Glutamatergic neuron (in vitro differentiated cells): ENCODE data around the gene DYNLT2B. TPM values are rescaled to one million over a fixed set of nuclear protein-coding genes. Genes with fewer than 3 reads are reported as not detected.

ENCODE experiments used
- DNase-seq: peaks from one replicate; pipeline ENCODE4 v3.0.0; 2022
- H3K27ac Mint-ChIP-seq: one replicate; pipeline ENCODE4 v1.8.0; 2020; ENCODE audit warnings: mild to moderate bottlenecking, mixed read lengths, inconsistent platforms; ENCODE audit not compliant: unreplicated experiment
- H3K27me3 Mint-ChIP-seq: one replicate; pipeline ENCODE4 v1.8.0; 2020; ENCODE audit warnings: mild to moderate bottlenecking, moderate library complexity, mixed read lengths, inconsistent platforms; ENCODE audit not compliant: unreplicated experiment
- H3K36me3 Mint-ChIP-seq: one replicate; pipeline ENCODE4 v1.8.0; 2020; ENCODE audit warnings: mild to moderate bottlenecking, mixed read lengths, inconsistent platforms; ENCODE audit not compliant: unreplicated experiment
- H3K4me1 Mint-ChIP-seq: one replicate; pipeline ENCODE4 v1.8.0; 2020; ENCODE audit warnings: mild to moderate bottlenecking, low read depth, mixed read lengths, inconsistent platforms; ENCODE audit not compliant: unreplicated experiment
- H3K4me3 Mint-ChIP-seq: one replicate; pipeline ENCODE4 v1.8.0; 2020; ENCODE audit warnings: mild to moderate bottlenecking, mixed read lengths, inconsistent platforms; ENCODE audit not compliant: unreplicated experiment
- H3K9me3 Mint-ChIP-seq: one replicate; pipeline ENCODE4 v1.8.0; 2020; ENCODE audit warnings: mild to moderate bottlenecking, moderate library complexity, mixed read lengths, inconsistent platforms; ENCODE audit not compliant: unreplicated experiment
- total RNA-seq: library from RNA; stranded (reverse); fragmentation: NEBNext Ultra II Directional; extraction: Animal tissue kit (Norgen Biotek cat#: 25700); gene quantifications from one replicate; pipeline ENCODE4 v1.2.1, GENCODE V29; 2021; ENCODE audit not compliant: unreplicated experiment
- TF ChIP-seq, protein P1 (sequence below): fragments of 200-600 bp; sonication (generic); IDR thresholded peaks from one replicate; pipeline ENCODE4 v1.5.0; 2021; ENCODE audit not compliant: partially characterized antibody, unreplicated experiment

DYNLT2B gene
- total RNA-seq, 1 donor from 2014 or later: 14.8 TPM

DNA sequence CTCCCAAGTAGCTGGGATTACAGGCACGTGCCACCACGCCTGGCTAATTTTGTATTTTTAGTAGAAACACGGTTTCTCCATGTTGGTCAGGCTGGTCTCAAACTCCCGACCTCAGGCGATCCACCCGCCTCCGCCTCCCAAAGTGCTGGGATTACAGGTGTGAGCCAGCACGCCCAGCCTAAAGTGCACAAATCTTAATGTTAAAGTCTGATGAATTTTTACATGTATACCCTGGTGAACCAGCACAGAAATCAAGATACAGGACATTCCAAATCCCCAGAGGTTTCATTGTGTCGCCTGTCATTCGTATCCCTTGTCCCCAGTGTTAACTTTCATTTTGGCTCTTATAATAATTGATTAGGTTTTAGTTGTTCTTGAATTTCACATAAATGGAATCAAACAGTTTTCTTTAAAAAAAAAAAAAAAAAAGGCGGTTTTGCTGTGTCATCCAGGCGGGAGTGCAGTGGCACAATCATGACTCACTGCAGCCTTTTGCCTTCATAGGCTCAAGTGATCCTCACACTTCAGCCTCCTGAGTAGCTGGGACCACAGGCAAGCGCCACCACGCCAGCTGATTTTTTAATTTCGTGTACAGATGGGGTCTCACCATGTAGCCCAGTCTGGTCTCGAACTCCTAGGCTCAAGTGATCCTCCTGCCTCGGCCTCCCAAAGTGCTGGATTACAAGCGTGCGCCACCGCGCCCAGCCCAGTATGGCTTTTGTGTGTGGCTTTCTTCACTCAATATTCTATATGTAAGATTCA, 21.6 kb upstream of the DYNLT2B start:
- no peaks in the 10 kb centered on the region for H3K27me3 Mint-ChIP-seq
- no peak for DNase-seq
- H3K4me1 Mint-ChIP-seq: no peaks in the 10 kb centered on the region
- H3K9me3 Mint-ChIP-seq: peaks cover 6% of the 10 kb centered on the region
- no peaks in the 10 kb centered on the region for H3K36me3 Mint-ChIP-seq
- no peak overlapping the region for H3K27ac Mint-ChIP-seq
- TF ChIP-seq, protein P1, sequence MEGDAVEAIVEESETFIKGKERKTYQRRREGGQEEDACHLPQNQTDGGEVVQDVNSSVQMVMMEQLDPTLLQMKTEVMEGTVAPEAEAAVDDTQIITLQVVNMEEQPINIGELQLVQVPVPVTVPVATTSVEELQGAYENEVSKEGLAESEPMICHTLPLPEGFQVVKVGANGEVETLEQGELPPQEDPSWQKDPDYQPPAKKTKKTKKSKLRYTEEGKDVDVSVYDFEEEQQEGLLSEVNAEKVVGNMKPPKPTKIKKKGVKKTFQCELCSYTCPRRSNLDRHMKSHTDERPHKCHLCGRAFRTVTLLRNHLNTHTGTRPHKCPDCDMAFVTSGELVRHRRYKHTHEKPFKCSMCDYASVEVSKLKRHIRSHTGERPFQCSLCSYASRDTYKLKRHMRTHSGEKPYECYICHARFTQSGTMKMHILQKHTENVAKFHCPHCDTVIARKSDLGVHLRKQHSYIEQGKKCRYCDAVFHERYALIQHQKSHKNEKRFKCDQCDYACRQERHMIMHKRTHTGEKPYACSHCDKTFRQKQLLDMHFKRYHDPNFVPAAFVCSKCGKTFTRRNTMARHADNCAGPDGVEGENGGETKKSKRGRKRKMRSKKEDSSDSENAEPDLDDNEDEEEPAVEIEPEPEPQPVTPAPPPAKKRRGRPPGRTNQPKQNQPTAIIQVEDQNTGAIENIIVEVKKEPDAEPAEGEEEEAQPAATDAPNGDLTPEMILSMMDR: no peak
- H3K4me3 Mint-ChIP-seq: no peak overlapping the region

DNA sequence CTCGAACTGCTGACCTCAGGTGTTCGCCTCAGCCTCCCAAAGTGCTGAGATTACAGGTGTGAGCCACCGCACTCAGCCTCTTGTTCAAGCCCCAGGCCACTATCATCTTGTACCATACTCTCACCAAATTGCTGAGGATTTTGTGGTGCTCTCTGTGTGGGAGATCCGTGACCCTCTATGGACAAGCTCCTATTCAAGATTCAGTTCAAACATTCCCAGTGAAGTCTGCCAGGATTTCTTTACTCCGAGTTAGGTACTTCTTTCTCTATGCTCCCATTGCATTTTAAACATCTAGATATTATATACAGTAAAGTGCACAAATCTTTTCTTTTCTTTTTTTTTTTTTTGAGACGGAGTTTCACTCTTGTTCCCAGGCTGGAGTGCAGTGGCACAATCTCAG, 21.0 kb upstream of the DYNLT2B start:
- H3K9me3 Mint-ChIP-seq: peaks cover 6% of the 10 kb centered on the region
- H3K36me3 Mint-ChIP-seq: no peaks in the 10 kb centered on the region
- no peak overlapping the region for H3K4me3 Mint-ChIP-seq
- H3K4me1 Mint-ChIP-seq: no peaks in the 10 kb centered on the region
- H3K27ac Mint-ChIP-seq: no peak overlapping the region
- DNase-seq: no peak
- TF ChIP-seq, protein P1: no peak
- H3K27me3 Mint-ChIP-seq: no peaks in the 10 kb centered on the region

DNA sequence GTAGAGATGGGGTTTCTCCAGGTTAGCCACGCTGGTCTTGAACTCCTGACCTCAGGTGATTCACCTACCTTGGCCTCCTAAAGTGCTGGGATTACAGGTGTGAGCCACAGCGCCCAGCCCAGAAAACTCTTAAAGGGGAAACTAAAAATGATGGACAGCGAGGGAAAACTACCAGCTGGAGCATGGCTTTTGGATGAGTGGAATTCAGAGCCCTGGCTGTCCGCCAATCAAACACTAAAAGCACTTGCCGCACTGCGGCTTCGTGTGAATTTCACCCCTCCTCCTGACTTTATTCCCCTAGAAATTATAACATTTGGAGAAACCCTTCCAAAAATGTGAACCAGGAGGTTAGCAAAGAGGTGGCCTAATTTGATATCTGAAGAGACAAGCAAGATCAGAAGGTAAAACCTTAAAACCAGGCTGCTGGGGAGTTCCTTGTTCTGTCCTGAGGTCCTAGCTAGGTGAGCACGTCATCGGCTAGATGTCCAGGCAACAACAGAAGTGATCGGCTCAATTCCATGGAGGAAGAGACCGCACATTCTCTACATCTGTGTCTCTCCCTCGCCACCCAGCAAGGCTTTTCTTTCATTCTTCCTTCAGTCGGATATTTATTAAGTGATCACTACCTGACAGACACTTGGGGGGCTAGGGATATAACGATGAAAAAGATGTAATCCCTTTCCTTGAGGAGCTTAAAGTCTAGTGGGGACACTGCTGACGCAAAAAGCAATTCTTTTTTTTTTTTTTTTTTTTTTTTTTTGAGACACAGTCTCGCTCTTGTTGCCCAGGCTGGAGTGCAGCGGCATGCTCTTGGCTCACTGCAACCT, 18.5 kb upstream of the DYNLT2B start:
- no peaks in the 10 kb centered on the region for H3K36me3 Mint-ChIP-seq
- H3K4me1 Mint-ChIP-seq: no peaks in the 10 kb centered on the region
- TF ChIP-seq, protein P1: no peak
- H3K9me3 Mint-ChIP-seq: peaks cover 6% of the 10 kb centered on the region
- no peak for DNase-seq
- no peak overlapping the region for H3K27ac Mint-ChIP-seq
- no peaks in the 10 kb centered on the region for H3K27me3 Mint-ChIP-seq
- H3K4me3 Mint-ChIP-seq: no peak overlapping the region

DNA sequence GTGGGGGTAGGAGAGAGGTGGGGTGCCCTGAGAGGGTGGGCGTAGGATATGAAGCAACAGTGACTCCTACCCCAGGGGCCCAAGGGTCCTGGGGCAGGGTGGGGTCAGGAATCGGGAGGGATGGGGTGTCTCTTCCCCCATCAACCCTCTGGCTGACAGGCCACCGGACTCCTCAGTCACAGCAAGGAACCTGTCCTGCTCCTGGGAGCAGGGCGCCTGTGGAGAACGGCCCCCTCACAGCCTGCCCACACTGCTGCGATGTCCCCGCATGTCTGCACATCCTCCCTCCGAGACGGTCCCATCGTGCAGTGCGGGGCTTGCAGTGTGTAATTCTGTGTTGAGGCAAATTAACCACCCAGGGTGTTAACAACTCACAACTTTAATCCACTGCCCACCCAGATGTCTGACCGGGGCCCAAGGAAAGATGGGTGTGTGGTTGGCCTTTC, 17.5 kb upstream of the DYNLT2B start:
- Mint-ChIP-seq H3K9me3 (peaks cover 6% of the 10 kb centered on the region), H3K36me3 (no peaks in the 10 kb centered on the region), H3K27me3 (no peaks in the 10 kb centered on the region), H3K27ac (no peak overlapping the region), H3K4me1 (no peaks in the 10 kb centered on the region), H3K4me3 (no peak overlapping the region)
- TF ChIP-seq, protein P1: no peak
- DNase-seq: no peak

DNA sequence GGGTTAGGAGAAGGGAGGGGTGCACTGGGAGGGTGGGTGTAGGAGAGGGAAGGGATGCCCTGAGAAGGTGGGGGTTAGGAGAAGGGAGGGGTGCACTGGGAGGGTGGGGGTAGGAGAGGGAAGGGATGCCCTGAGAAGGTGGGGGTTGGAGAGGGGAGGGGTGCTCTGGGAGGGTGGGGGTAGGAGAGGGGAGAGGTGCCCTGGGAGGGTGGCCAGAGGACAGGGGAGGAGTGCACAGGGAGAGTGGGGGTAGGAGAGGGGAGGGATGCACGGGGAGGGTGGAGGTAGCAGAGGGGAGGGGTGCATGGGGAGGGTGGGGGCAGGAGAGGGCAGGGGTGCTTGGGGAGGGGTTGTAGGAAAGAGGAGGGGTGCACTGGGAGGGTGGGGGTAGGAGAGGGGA, 16.9 kb upstream of the DYNLT2B start:
- TF ChIP-seq, protein P1: no peak
- H3K9me3 Mint-ChIP-seq: peaks cover 6% of the 10 kb centered on the region
- DNase-seq: no peak
- no peak overlapping the region for H3K4me3 Mint-ChIP-seq
- no peaks in the 10 kb centered on the region for H3K4me1 Mint-ChIP-seq
- H3K27ac Mint-ChIP-seq: no peak overlapping the region
- no peaks in the 10 kb centered on the region for H3K36me3 Mint-ChIP-seq
- no peaks in the 10 kb centered on the region for H3K27me3 Mint-ChIP-seq
